ENCODE results near the gene CHGA.

CHGA gene

DNA sequence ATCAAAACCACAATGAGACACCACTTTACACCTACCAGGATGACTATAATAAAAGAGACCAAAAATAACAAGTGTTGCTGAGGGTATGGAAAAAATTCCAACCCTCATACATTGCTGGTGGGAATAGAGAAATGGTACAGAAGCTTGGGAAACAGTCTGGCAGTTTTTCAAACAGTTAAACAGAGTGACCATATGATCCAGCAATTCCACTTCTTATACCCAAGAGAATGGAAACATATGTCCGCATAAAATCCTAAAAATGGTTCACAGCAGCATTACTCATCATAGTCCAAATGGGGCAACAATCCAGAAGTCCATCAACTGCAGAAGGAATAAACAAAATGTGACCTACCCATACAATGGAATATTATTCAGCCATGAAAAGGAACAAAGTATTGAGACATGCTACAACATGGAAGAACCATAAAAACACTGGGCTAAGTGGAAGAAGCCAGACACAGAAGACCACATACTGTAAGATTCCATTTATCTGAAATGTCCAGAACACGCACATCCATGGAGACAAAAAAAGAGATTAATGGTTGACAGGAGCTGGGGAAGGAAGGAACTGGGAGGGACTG lies 44.5 kb downstream of the CHGA start:
- Histone ChIP-seq H3K36me3 (ENCODE audit: insufficient read depth, low read length) (0 out of 2 replicates have a peak, but pooled peaks cover 2% of the 10 kb centered on the region), H3K4me3 (ENCODE audit: low read depth in 1 of 2, low read length in 2 of 2) (no peak overlapping the region), H3K27me3 (ENCODE audit: insufficient read depth, low read length, poor library complexity) (no peaks in the 10 kb centered on the region), H3K27ac (ENCODE audit: low read length) (no peak overlapping the region), H3K79me2 (ENCODE audit: insufficient read depth, low read length) (peaks cover 6% of the 10 kb centered on the region; the same call in 1 of the 2 replicates), H4K20me1 (ENCODE audit: insufficient read depth, low read length) (peaks cover 17% of the 10 kb centered on the region), H3K9me3 (ENCODE audit: insufficient read depth, low read length, severe bottlenecking) (no peaks in the 10 kb centered on the region), H3K9ac (ENCODE audit: low read depth, low read length) (no peak overlapping the region), H2AFZ (ENCODE audit: low read depth, low read length) (no peak overlapping the region), H3K4me1 (ENCODE audit: insufficient read depth, low read length) (no peaks in the 10 kb centered on the region), H3K4me2 (ENCODE audit: insufficient read depth, low read length) (no peak overlapping the region)
- ATAC-seq (ENCODE audit: insufficient read depth, low read depth): no peak
- TF ChIP-seq, protein P1, sequence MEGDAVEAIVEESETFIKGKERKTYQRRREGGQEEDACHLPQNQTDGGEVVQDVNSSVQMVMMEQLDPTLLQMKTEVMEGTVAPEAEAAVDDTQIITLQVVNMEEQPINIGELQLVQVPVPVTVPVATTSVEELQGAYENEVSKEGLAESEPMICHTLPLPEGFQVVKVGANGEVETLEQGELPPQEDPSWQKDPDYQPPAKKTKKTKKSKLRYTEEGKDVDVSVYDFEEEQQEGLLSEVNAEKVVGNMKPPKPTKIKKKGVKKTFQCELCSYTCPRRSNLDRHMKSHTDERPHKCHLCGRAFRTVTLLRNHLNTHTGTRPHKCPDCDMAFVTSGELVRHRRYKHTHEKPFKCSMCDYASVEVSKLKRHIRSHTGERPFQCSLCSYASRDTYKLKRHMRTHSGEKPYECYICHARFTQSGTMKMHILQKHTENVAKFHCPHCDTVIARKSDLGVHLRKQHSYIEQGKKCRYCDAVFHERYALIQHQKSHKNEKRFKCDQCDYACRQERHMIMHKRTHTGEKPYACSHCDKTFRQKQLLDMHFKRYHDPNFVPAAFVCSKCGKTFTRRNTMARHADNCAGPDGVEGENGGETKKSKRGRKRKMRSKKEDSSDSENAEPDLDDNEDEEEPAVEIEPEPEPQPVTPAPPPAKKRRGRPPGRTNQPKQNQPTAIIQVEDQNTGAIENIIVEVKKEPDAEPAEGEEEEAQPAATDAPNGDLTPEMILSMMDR (IDR thresholded peaks at IDR 0.05; ENCODE audit: borderline replicate concordance, extremely low read depth, low read length, poor library complexity, severe bottlenecking): no peak
- TF ChIP-seq EZH2 (IDR thresholded peaks at IDR 0.05; ENCODE audit: borderline replicate concordance, low read depth, low read length, severe bottlenecking): no peak
- no peak for DNase-seq

GRCh38 chr14:92968291-92969020 lies 45.5 kb downstream of the CHGA start:
- Histone ChIP-seq H3K27ac (ENCODE audit: low read length) (no peak overlapping the region), H3K79me2 (ENCODE audit: insufficient read depth, low read length) (peaks cover 6% of the 10 kb centered on the region; the same call in 1 of the 2 replicates), H3K27me3 (ENCODE audit: insufficient read depth, low read length, poor library complexity) (no peaks in the 10 kb centered on the region), H3K4me3 (ENCODE audit: low read depth in 1 of 2, low read length in 2 of 2) (no peak overlapping the region), H2AFZ (ENCODE audit: low read depth, low read length) (no peak overlapping the region), H3K36me3 (ENCODE audit: insufficient read depth, low read length) (no peaks in the 10 kb centered on the region), H3K9ac (ENCODE audit: low read depth, low read length) (no peak overlapping the region), H4K20me1 (ENCODE audit: insufficient read depth, low read length) (peaks cover 17% of the 10 kb centered on the region), H3K4me1 (ENCODE audit: insufficient read depth, low read length) (no peaks in the 10 kb centered on the region), H3K4me2 (ENCODE audit: insufficient read depth, low read length) (no peak overlapping the region), H3K9me3 (ENCODE audit: insufficient read depth, low read length, severe bottlenecking) (no peaks in the 10 kb centered on the region)
- DNase-seq: no peak
- TF ChIP-seq, protein P1 (IDR thresholded peaks at IDR 0.05; ENCODE audit: borderline replicate concordance, extremely low read depth, low read length, poor library complexity, severe bottlenecking): no peak
- no peak for TF ChIP-seq EZH2 (IDR thresholded peaks at IDR 0.05; ENCODE audit: borderline replicate concordance, low read depth, low read length, severe bottlenecking)
- no peak for ATAC-seq (ENCODE audit: insufficient read depth, low read depth)

DNA sequence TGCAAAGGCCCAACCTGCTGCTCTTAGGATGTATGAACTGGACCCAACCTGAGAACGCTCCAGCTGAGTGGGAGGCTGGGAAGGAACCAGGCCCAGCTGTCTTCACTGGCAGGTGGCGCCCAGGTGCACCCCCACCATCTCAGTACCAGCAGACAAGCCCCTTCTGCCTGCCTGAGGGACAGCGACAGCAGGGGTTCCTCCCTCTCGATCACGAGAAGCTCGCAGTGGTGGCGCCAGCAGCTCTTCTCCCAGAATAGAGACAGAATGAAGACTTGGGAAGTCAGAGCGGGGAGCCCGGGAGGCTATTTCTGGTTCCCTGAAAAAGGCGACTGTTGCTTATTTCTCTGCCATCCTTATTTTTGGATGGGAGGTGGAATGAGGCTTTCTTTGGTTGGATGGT lies 46.5 kb downstream of the CHGA start:
- Histone ChIP-seq H3K27ac (ENCODE audit: low read length) (no peak overlapping the region), H3K9ac (ENCODE audit: low read depth, low read length) (no peak overlapping the region), H3K9me3 (ENCODE audit: insufficient read depth, low read length, severe bottlenecking) (no peaks in the 10 kb centered on the region), H2AFZ (ENCODE audit: low read depth, low read length) (no peak overlapping the region), H3K27me3 (ENCODE audit: insufficient read depth, low read length, poor library complexity) (no peaks in the 10 kb centered on the region), H4K20me1 (ENCODE audit: insufficient read depth, low read length) (peaks cover 13% of the 10 kb centered on the region), H3K79me2 (ENCODE audit: insufficient read depth, low read length) (peaks cover 6% of the 10 kb centered on the region; the same call in 1 of the 2 replicates), H3K4me2 (ENCODE audit: insufficient read depth, low read length) (no peak overlapping the region), H3K4me1 (ENCODE audit: insufficient read depth, low read length) (no peaks in the 10 kb centered on the region), H3K4me3 (ENCODE audit: low read depth in 1 of 2, low read length in 2 of 2) (no peak overlapping the region), H3K36me3 (ENCODE audit: insufficient read depth, low read length) (no peaks in the 10 kb centered on the region)
- no peak for DNase-seq
- TF ChIP-seq EZH2 (IDR thresholded peaks at IDR 0.05; ENCODE audit: borderline replicate concordance, low read depth, low read length, severe bottlenecking): no peak
- TF ChIP-seq, protein P1 (IDR thresholded peaks at IDR 0.05; ENCODE audit: borderline replicate concordance, extremely low read depth, low read length, poor library complexity, severe bottlenecking): no peak
- ATAC-seq (ENCODE audit: insufficient read depth, low read depth): no peak

Data from DND-41 (cell line).